Measurements from ENCODE around the gene TAX1BP1.
A peak's percentile ranks its signal among the peaks of the same experiment; 100 is the strongest.
"Not testable (repeated sequence)": the region's sequence is repeated elsewhere in the genome, so short reads cannot be mapped to it uniquely, and the experiment has no call there.

Gene TAX1BP1

DNA sequence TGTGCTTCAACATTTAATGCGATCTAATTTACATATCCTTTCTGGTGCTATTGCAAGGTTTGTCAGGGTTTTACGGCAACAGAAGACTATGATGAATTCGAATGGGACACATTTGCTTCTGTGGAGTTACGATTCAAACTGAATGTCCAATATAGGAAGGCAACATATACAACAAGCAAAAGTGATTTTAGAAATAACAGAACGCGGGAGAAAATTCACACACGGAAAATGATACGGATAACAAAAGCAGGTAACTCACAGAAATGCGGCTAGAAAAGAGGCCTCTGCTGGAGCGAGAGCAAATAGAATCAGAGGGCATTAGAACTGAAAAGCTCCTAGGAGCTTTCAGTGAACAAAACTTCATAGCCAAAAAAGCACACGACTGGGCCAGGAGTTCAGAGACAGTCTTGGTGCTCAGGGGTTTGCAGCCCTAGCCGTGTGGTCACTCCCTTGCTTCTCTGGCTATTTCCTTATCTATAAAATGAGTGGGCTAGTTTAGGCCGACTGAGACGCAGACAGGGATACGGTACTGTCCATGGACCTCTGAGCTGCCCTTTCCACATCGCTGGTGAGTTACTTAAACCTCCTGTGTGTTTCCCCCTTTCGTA is 557 bp upstream of the TAX1BP1 start:
- no peak for DNase-seq (ENCODE audit: low read depth in 2 of 2)

DNA sequence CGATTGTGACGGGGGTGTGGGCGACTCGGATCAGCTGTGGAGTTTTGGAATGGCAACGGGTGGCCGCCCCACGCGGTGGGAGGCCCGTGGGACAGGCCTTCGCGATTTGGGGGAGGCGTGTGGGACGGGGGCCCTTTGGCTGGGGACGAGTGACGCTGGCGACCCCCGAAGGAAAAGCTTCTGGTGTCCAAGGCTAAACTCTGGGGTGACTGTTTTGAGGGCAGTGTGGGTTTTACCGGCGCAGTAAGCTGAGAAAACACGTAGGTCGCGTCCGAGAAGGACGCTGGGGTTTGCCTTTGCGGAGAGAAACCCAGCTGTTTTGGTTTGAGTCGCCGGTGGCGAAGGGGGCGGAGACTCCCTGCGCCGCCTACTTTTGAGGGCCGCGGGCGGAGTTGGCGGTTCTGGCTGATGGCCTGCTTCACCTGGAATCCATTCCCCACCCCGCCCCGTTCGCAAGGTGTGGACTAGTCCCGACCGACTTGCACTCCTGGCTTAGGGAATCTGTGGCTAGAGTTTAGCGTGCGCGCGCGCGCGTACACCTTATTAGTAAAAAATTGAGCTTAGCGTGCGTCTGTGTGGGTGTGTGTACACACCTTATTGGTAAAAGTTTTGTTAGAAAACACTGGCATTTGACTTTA is 606 bp downstream of the TAX1BP1 start:
- DNase-seq (ENCODE audit: low read depth in 2 of 2), result peak; percentile 70

DNA sequence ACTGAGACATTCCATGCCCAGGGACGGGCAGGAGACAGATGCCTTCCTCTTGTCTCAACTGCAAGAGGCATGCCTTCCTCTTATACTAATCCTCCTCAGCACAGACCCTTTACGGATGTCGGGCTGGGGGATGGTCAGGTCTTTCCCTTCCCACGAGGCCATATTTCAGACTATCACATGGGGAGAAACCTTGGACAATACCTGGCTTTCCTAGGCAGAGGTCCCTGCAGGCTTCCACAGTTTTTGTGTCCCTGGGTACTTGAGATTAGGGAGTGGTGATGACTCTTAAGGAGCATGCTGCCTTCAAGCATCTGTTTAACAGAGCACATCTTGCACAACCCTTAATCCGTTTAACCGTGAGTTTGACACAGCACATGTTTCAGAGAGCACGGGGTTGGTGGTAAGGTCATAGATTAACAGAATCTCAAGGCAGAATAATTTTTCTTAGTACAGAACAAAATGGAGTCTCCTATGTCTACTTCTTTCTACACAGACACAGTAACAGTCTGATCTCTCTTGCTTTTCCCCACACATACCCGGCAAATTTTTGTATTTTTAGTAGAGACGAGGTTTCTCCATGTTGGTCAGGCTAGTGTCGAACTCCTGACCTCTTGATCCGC is 2.2 kb downstream of the TAX1BP1 start:
- DNase-seq (ENCODE audit: low read depth in 2 of 2), result not testable (repeated sequence)

DNA sequence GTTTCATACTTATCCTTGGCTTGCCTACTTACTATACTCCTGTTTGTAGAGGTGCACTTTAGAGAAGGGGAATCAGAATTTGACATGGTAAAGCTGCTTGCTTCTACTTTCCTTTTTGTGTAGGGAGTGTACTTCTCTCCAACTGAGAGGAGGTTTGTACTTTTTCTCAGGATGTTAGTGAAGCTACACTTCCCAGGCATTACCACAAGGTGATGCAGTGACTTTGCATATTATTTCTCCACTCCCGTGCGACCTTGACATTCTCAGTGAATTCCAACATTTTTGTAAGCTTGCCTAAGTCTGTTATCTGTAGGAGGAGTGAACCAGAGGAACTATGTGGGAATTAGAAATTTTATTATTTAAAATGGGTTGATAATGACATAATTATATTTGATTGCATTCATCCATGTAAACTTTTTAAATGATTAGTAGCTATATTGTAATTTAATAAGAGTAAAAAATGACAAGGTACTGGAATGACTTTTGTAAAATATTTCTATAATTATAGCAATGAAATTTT is 5.2 kb downstream of the TAX1BP1 start:
- DNase-seq (ENCODE audit: low read depth in 2 of 2), result no peak

DNA sequence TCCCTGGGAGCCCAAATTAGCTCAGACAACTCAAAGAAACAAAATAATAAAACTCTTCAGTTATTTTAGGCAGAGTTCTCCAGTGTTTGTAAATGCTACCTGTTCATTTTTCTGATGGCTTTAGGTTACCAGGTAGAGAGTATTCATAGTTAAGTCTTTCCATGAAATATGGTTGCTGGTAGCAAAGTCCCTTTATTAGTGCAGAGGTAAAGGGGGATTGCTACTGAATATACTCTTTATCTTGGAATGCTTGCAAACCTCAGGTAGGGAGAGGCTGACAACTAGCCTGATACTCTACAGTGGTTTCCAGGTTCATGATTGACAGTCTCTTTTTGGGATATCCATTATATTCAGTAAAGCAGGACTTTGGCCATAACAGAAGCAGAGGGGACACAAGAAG is 6.5 kb downstream of the TAX1BP1 start:
- DNase-seq (ENCODE audit: low read depth in 2 of 2), result no peak

DNA sequence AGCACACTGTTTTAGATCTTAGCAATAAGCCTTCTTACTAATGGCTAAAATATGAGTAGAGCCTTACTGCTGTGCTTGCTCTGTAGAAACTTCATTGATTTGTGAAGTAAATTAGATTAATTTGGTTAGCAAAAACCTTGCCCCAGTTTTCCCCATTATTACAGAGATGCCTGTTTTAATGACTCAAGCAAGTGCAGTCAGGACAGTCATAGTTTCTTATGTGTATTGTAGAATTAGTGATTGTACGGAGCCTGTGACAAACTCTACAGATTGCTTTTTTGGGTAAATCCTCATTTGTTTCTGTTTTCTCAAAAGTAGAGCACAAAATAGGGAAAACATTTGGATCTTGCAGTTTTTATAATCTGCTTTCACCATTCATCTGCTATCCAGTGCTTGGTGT is 7.0 kb downstream of the TAX1BP1 start:
- no peak for DNase-seq (ENCODE audit: low read depth in 2 of 2)

DNA sequence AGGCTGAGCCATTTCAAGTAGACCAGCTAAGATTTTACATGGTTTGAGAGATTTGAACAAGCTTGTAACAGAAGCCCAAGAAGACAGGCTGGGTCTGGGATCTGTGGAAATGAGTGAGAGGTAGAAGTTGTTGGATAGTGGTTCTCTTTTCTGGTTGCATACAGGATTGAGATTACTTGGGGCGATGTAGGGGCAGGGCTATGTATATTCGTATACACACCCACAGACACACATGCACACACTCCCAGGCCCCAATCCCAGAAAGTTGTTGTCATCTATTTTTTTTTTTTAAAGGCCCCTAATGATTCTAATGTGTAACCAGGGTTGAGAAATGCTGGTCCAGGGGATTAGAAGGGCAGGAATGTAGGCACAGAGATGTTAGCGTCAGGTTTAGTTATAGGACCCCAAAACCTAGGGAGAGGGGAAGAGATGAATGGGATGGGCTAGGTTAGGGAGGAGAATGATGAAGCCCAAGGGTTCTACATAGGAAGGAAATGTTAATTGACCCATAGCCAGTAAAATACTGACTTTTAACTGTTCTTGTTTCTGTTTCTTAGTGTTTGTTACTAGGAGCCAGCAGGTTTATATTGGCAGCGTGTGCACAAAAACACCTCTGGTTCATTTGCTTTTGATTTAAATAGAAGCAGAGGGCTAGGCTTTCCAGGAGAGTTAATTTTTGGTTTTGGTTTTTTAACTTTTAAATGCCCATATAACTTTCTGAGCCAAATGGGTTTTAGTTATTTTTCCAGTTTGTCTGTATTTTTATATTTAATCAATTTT is 7.8 kb downstream of the TAX1BP1 start:
- no peak for DNase-seq (ENCODE audit: low read depth in 2 of 2)

DNA sequence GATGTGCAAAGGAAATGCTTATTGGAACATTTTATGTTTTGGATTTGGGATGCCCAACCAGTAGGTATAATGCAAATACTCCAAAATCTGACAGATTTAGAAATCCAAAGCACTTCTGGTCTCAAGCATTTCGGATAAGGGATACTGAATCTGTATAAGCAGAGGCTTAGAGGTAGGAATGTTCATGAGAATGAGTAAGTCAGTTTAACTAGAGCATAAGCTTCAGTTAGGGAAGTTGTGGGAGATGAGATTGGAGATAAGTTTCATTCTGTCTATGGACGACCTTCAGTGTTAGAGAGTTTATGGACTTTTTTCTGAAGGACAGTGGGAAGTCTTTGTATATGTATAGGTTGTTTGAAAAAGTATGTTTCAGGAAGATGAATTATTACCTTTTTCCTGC is 10.4 kb downstream of the TAX1BP1 start:
- no peak for DNase-seq (ENCODE audit: low read depth in 2 of 2)

DNA sequence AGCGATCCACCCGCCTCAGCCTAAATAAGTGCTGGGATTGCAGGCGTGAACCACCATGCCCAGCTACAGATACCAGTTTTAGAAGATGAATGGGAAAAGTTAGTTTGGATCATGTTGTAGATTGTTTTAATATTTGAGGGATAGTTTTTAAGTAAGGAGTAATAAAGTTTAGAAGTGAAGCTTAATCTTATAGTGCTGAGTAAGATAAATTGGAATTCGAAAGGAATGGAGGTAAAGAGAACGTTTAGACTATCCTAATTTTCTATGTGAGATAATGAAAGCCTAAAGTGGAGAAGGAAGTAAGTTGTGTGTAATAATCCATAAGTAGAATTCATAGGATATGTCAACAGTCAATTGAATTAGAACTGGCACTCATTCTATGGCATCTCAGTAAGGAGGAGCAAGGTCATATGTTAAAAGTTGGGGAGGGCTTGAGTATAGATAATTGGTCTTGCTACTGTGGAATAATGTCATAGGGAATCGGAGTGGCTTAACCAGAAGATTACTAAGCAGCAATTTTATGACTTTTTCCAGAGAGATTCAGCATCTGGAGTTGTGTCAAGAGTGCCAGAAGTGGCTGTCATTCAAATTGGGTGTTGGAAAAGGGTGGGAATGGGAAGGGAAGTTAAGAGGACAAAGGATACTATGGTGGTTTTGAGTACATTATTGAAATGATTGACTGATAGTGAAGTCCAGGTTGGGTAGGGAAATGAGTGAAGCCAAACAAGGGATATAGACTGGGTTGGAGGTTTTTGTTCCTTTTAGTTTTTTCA is 12.1 kb downstream of the TAX1BP1 start:
- DNase-seq (ENCODE audit: low read depth in 2 of 2), result no peak

DNA sequence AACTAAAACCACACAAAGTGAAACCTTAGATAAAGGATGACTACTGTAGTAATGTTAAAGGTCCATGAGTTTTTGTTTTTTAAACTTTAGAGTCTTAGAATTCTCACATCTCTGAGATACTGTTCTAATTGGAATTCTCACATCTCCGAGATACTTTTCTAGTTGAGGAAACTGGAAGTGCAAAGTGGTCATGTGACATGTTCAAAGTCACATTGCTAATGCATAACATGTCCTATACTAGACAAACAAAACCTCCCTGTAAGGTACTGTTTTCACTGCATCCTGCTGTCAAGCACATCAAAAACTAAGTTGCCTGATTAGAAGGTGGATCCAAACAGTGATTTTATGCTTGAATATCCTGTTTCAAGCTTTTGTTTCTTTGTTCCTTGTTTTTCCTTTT is 13.9 kb downstream of the TAX1BP1 start:
- DNase-seq (ENCODE audit: low read depth in 2 of 2), result no peak

DNA sequence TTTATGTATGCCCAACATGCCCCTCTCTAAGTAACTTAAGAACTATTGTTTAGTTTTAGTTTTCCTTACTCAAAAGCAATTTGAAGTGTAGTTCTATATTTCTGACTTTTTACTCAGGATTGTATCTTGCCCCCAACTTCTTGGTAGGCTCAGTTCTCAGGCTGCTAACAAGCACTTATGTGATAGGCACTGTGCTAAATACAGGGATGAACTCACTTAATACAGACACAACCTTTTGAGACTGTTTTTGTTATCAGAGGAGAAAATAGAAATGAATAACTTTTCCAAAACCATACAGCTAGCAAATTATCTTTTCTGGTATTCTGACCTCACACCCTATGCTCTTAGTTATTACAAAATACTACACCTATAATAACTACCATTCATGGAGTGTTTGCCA is 16.3 kb downstream of the TAX1BP1 start:
- no peak for DNase-seq (ENCODE audit: low read depth in 2 of 2)

DNA sequence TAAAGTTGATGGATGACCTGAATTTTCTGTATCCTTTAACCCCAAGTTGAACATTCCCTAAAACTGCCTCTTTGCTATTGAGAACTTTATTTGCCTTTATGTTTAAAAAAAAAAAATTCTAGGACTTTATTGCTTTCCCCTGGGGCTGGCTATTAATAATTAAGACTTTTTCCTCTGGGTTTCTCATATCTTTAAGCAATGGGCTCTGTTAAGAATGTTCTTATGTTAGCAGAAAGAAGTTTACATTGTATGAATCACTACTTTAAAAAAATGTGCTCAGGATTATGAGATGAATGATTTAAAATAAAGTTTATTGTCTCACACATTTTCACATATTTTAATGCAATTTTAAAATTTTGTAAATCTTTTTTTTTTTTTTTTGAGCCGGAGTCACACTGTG is 19.5 kb downstream of the TAX1BP1 start:
- no peak for DNase-seq (ENCODE audit: low read depth in 2 of 2)

DNA sequence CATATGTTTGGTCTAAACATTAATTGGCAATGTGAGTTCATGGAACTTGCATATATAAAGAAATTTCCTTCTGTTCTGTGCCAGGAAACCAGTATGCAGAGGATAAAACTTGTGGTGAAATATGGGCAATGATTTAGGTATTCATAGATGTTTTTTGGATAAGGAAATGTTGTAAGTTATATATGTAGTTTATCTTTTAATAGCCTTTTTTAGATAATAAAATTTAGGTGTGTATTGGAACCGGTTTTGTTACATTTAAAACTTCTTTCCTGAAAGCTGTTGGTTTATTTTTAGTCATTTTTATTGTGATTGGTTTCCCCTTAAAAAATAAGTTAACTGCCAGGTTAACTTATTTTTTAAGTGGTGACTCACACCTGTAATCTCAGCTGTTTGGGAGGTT is 22.1 kb downstream of the TAX1BP1 start:
- DNase-seq (ENCODE audit: low read depth in 2 of 2), result no peak

DNA sequence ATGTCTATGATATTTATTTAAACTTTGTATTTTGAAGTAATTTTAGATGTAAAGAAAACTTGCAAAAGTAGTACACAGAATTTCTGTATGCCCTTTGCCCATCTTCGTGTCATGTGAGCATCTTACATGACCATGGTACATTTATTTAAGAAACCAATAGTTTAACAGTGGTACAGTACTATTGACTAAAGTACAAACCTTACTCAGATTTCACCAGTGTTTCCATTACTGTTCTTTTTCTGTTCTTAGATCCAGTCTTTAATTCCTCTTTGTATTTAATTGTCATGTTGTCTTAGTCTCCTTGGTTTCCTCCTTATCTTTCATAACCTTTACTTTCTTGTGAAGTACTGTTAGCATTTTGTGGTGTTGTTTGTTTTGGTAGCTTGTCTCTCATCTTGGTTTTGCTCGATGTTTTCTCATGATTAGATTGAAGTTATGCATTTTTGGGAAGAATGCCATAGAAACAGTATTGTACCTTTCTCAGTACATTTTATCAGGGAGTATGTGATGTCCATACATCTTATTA is 24.1 kb downstream of the TAX1BP1 start:
- DNase-seq (ENCODE audit: low read depth in 2 of 2), result no peak

DNA sequence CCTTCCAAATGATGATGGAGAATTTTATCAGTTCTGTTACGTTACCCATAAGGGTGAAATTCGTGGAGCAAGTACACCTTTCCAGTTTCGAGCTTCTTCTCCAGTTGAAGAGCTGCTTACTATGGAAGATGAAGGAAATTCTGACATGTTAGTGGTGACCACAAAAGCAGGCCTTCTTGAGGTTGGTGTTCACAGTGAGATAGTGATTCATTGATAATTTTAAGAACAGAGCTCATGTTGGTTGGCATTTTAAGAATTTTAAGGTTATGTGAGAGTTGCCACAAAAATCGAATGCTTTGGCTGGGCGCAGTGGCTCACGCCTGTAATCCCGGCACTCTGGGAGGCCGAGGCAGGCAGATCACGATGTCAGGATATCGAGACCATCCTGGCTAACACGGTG is 25.9 kb downstream of the TAX1BP1 start:
- no peak for DNase-seq (ENCODE audit: low read depth in 2 of 2)

DNA sequence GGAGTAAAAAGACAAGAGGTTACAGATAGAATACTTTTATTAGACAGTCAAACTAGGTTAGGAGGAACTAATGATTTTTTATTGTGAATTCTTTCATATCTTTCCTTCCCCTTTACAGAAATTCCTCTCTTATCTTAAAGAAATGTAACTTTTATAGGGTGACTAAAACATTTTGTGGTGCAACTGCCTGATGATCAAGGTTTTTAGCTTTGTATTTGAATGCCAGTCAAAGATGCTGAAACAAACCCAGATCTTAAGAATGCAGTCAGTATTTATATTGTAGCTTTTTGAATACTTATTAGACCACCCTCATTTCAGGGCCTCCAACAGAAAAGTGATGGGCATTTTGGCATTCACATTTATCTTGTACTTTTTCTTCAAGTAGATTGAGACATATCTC is 27.4 kb downstream of the TAX1BP1 start:
- DNase-seq (ENCODE audit: low read depth in 2 of 2), result no peak

DNA sequence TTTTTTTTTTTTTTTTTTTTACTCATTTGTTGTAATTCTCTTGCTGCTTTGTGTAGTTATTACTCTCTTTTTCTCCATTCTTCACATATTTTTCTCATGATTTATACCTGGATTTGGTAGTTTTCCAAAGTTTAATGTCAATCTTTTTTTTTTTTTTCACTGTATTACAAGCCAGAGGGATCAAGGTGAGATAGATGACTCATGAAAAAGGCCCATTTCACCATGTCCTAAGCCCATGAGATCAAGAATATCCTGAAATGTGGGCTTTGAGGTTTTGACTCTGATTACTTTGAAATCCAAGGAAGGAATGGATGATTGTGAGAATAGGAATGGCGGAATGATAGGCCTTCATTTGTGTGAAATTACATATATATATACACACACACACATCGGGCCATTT is 31.1 kb downstream of the TAX1BP1 start:
- DNase-seq (ENCODE audit: low read depth in 2 of 2), result no peak

DNA sequence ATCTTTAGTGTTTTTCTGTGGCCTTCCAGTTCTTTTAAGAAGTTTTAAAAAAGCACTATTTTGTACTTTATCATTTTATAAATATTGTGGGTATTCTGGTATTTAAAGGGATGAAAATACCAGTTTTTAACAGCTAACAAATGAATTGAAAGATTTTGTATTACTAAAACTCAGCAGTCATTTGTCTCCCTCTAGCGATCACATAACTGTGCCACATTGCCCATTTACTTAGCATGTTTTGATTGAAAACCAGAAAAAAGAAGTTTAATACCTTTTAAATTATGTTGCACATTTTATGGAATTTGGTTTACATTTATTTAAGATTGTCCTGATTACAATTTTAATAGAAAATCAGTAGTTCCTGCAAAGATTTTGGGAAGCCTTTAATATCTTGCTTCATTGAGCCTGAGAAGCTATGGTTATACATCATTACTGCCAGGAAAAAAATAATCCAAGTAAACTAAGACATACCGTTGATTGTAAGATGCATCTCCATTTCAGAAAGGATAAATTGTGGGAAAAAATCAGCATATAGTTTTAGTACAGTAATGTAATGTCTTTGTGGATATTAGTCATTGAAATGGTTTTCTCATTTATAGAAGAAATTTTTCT is 34.9 kb downstream of the TAX1BP1 start:
- no peak for DNase-seq (ENCODE audit: low read depth in 2 of 2)

DNA sequence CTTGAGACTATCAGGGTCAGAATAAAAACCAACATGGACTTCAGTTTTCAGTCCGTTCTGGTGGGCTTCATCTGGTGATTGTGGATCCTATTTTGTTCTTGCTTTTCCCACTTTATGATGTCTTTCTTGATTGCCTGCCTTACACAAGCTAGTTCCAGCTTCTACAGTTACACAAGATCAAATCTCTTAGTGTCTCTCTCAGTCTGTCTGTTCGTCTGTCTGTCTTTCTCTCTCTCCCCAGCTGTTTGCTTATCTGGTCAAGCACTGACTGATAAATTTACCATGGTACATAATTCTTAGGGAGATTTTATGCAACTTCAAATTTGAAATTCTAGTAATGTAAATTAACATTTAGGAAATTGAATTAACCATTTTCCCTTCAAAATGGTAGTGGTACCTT is 35.8 kb downstream of the TAX1BP1 start:
- no peak for DNase-seq (ENCODE audit: low read depth in 2 of 2)

DNA sequence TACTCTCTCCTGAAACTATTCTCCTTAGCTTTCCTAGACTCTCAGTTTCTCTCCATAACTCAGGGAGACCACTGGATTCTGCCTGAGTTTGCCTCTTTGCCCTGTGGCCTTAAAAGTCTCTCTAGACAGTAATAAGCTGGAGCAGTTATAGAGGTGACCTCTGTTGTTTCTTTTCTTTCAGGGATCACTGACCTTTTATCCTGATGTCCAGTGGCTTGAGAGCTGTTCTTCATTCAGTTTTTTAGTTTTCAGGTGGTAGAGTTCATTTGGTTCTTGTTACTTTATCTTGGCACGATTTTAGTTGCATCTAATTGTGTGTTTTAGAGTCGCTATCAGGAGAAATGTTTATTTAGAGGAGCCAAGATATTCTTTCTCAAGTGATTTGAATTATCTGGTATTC is 37.7 kb downstream of the TAX1BP1 start:
- DNase-seq (ENCODE audit: low read depth in 2 of 2), result no peak

DNA sequence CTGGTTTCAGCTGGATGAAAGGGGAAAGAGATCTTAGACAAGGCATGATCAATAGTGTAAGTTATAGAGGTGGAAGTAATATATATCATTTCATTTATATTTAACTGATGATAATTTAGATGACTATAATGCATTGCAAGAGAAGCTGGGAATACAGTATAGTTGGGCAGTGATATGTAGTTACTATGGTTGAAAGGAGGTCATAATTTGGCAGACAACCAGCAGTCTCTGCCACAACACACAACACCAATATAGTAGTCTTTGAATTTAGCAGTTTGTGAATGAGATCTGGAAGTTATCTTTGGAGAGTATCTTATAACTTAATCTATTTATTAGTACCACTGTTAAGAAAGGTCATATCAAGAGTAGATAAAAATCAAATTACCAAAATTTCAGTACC is 39.9 kb downstream of the TAX1BP1 start:
- no peak for DNase-seq (ENCODE audit: low read depth in 2 of 2)

Data from activated CD8-positive, alpha-beta memory T cell treated with anti-CD3 and anti-CD28 coated beads for 4 hours (primary cell).